DMS53 treated with DMSO at 0.1 percent for 48 hours (cell line): Measurements from ENCODE around the gene ODF4.
A peak's percentile ranks its signal among the peaks of the same experiment; 100 is the strongest.

Source experiments
- DNase-seq: peaks from one replicate; lab custom pipeline; 2025; ENCODE audit not compliant: unreplicated experiment; lab: John Stamatoyannopoulos, UW

Gene ODF4, protein sequence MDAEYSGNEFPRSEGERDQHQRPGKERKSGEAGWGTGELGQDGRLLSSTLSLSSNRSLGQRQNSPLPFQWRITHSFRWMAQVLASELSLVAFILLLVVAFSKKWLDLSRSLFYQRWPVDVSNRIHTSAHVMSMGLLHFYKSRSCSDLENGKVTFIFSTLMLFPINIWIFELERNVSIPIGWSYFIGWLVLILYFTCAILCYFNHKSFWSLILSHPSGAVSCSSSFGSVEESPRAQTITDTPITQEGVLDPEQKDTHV

DNA sequence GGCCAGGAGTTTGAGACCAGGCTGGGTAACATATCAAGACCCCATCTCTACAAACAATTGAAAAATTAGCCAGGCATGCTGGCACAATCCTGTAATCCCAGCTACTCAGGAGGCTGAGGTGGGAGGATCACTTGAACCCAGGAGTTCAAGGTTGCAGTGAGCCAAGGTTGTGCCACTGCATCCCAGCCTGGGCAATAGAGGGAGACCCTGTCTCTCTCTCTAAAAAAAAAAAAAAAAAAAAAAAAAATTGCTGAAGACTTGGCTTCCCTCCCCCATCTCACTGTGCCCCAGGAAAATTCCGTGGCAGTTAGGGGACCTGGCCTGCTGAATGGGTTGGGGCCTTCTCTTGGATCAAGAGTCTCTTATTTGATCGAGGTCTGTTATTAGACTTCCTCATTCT lies at the start of gene ODF4:
ODF4 (plus strand) TSS at position 301 of the 400 bp plus-strand sequence. CDS start 212 bp downstream, outside the sequence.
- DNase-seq: no peak

DNA sequence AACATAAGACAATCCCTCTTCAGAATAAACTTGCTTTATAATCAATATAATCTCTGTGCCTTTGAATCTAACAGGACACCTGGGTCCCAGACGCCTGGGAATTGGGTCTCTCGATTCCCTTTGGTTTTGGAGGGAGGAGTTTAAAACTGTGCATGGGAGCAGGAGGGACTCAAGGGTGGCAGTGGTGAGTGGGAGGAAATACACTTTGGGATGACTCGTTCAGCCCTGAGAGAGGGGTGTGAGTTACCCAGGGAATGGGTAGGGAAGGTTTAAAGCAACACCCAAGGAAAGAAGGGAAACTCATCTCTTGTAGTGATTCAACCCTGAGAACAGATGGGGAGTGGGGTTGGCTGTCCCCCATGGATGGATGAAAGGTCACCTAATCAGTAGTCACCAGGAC lies 49.6 kb upstream of the ODF4 start:
- no peak for DNase-seq

DNA sequence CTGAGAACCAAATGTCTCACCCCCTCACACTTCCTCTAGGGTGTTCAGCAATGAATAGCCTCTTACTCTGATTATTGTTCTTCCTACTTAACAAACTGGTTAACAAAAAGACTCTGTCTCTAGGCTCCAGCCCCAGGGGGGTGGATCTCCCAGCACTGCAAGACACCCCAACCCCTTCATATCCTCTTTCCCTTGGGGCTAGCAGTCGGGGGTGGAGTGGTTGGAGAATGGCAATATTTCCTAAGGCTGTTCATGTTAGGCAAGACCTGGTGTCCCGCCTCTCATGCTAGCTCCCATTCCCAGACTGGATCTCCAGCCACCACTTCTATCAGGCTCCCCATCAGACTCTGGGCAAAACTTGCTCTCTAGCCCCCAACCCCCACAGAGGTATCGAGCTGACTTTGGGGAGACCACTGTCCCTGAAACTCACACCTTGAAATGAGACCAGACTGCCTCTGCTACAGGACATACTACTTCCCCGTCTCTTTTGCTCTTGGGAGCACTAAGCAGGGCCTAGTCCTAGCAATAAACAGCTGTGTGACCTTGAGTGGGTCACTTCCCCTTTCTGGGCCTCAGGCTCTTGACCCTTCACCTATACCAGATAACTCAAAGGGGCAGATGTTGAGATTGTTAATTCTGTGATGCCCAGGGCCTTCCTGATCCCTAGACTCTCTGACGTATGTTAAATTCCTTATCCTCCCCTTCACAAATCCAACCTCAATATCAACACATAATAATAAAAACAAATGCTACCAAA lies 46.8 kb upstream of the ODF4 start:
- no peak for DNase-seq

DNA sequence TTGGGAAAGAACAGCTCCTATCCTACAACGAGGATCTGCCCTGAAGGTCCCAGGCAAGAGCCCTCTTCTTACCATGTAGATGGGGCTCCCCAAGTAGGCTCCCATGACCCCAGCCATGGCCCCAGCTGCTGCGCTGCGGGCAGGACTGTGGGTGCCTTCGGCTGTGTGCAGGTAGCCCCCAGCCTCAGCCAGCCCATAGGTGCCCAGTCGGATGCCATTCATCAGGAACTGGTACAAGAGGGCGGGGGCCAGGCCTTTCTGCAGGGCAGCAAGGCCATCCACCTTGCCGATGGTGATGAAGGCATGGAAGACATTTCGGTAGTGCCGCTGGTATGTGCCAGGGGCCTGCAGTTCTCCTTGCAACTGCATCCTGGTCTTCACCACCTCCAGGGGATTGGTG lies 45.3 kb upstream of the ODF4 start:
- no peak for DNase-seq

DNA sequence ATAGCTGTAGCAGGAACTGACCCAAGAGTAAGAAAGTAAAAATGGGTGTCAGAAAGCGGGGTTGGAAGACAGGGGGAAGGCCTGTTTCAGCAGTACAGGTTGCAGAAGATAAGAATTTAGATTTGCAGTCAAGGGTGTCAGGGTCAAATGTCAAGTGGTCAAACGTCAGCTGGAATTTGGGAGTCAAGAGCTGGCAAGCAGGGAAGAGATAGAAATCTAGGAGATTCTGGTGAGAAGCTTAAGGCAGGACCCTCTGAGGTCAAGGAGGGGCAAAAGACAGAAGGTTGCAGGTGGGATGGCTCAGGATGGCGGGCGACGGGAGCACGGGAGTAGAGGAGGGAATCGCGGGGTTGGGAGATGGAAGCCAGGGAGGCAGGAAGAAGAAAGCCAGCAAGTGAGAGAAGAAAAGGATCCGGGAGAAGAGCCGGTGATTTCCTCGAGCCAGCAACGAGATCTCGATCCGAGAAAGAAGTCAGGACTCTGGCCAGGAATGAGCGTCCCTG lies 44.8 kb upstream of the ODF4 start:
- no peak for DNase-seq

DNA sequence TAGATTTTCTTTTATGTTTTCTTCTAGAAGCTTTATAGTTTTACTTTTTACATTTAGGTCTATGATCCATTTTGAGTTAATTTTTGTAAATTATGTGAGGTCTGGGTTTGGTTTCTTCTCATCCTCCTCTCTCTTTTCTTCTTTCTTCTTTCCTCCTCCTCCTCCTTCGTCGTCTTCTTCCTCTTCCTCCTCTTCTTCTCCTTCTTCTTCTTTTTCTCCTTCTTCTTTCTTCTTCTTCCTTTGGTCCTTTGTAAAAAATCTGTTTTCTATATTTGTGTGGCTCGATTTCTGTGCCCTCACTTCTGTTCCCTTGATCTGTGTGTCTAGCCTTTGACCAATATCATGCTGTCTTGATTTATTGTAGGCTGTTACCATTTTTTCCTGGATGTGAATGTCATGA lies 39.4 kb upstream of the ODF4 start:
- DNase-seq: no peak

DNA sequence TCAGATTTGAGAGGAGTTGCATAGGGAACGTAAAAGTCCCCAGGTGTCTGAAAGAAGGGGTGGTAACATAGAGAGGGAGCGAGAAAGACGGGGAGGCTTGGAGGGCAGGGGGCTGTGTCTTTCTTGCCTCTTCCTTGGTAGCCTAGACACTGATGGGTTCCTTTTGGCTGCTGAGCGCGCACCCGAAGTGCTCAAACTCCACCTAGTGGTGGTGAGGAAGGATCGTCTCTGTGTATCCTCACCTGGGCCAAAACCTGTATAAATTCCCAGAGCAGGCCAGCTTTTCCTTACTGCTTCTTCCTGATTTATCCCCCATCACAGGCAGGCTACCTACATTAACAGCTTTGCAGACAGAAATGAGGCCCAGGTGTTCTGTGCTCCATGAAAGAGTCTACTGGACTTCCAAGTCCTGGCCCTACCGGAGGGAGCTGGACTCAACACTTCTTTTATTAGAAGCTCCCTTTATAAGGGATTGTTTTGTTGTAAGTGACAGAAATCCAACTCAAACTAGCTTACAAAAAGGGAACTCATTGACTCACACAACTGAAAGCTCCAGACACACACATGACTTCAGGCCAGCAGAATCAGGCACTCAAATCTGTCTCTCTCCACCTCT lies 38.9 kb upstream of the ODF4 start:
- DNase-seq: peak; percentile 94

DNA sequence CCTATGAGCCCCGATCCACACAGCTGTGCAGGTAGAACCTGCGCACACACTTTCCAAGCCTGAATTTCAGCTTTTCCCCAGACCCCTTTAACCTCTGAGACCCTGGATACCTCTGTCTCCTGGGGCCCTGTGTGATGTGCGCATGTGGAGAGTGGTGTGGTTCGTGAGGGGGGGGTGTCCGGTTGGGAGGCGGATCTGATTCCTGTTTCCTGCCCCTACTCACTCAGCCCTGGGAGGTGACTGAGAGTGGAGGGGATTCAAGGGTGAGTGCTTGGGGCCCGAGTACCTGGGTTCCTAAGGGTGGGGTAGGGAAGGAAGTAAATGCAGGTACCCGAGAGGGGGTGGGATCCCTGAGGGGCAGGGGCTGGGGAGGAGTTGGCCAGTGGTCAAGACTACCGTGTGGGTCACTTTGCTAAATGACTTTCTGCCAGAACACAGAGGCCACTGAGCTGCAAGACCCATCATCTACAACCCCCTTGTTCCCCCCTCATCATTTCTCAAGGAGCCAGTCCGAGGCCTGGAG lies 29.0 kb upstream of the ODF4 start:
- DNase-seq: no peak

DNA sequence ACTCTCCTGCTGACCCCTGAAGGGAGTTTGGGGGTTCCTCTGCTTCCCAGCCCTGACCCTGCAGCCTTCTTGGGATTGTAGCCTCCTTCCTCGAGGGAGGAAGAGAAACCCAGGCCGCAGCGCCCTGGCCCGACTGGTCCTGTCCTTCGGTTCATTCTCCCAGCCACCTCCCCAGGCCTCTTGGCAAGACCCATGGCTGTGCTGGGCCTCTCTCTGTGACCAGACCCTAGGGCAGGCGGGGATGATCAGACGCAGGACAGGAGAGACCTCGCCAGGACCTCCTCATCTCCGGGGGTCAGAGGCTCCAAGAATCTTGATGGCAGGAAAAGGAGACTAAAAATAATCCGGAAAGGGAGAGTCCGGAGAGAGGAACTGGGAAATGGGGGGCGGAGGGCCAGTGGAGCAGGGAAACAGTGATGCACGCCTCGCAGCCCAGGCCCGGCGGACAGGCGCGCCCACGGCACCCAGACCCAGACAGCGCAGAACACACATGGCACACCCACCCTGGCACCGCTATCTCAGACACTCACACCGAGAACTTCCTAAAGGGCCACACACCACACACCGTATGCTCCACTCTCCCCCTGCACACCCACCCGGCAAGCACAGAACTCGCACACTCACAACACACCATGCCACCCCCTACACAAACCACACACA lies 28.4 kb upstream of the ODF4 start:
- DNase-seq: no peak

DNA sequence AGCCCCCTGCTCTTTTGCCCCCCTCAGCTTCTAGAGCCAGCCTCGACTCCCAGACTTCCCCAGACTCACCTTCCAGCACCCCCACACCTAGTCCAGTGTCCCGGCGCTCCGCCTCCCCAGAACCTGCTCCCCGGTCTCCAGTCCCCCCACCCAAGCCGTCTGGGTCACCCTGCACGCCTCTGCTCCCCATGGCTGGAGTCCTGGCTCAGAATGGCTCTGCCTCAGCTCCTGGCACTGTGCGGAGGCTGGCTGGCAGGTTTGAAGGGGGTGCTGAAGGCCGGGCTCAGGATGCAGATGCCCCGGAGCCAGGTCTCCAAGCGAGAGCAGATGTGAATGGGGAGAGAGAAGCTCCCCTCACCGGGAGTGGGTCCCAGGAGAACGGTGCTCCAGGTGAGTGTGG lies 27.4 kb upstream of the ODF4 start:
- DNase-seq: no peak

DNA sequence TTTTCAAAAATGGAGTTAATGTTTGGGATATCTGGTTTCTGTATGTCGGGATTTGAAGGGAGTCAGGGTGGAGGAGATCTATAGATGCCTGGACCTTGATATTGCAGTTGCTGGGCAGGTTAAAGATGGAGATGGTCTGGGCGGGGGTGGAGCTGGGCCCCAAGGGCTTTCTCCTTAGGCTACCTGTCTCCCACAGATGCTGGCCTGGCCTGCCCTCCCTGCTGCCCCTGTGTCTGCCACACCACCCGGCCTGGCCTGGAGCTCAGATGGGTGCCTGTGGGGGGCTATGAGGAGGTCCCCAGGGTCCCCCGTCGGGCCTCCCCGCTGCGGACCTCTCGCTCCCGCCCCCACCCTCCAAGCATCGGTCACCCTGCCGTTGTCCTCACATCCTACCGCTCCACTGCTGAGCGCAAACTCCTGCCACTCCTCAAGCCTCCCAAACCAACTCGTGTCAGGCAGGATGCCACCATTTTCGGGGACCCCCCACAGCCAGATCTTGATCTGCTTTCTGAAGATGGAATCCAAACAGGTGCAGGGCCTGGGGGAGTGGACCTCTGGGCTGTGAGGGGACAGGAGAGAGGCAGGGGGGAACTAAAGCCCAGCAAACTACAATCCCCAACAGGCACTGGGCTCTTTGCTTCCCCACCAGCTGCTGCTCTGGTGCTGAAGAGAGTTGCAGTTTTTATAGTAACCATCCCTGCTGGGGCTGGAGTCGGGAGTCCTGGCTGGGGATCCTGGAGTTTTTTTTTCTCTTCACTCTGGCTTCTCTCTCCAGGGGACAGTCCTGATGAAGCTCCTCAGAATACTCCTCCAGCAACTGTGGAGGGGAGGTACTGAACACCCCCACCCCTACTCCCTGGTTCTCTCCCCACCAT lies 26.7 kb upstream of the ODF4 start:
- no peak for DNase-seq

DNA sequence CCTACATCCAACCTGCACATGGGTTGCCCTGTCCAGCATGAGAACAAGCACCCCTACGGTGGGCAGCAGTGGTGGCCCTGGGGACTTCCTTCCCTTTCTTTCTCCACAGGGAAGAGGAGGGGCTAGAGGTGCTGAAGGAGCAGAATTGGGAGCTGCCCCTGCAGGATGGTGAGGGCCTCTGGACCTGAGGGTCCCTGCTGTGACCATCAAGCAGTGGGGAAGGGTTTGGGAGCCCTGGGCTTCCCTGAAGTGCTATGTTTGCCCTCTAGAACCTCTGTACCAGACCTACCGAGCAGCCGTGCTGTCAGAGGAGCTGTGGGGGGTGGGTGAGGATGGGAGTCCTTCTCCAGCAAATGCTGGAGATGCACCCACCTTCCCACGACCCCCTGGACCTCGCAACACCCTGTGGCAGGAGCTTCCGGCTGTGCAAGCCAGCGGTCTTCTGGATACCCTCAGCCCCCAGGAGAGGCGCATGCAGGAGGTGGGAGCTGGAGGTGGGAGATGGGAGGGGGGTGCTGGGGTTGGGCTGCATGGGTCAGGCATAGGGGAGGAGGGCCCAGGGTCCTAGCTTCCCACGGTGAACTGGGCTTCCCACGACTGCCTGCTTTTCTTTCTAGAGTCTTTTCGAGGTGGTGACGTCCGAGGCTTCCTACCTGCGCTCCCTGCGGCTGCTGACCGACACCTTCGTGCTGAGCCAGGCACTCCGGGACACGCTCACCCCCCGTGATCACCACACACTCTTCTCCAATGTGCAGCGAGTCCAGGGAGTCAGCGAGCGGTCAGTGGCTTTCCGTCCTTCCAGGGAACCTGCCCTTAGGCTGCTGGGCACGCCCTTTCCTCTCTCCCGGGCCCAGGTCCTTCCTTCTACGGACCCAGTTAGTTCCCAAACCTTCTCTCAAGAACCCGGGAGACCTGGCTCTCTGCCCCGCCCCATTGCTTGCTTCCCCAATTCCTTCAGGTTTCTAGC lies 24.6 kb upstream of the ODF4 start:
- no peak for DNase-seq

DNA sequence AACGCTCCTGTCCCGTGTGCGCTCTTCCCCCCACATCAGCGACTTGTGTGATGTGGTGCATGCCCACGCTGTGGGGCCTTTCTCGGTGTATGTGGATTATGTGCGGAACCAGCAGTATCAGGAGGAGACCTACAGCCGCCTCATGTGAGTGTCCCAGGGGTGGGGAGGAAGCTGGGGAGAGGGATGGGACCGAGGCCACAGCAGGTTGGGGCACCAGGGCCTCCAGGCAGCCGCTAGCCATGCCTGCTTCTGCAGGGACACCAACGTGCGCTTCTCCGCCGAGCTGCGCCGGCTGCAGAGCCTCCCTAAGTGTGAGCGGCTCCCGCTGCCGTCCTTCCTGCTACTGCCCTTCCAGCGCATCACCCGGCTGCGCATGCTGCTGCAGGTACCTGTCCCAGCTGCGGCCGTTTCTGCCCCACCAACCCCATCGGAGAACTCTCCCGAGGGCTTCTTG lies 23.8 kb upstream of the ODF4 start:
- DNase-seq: no peak

DNA sequence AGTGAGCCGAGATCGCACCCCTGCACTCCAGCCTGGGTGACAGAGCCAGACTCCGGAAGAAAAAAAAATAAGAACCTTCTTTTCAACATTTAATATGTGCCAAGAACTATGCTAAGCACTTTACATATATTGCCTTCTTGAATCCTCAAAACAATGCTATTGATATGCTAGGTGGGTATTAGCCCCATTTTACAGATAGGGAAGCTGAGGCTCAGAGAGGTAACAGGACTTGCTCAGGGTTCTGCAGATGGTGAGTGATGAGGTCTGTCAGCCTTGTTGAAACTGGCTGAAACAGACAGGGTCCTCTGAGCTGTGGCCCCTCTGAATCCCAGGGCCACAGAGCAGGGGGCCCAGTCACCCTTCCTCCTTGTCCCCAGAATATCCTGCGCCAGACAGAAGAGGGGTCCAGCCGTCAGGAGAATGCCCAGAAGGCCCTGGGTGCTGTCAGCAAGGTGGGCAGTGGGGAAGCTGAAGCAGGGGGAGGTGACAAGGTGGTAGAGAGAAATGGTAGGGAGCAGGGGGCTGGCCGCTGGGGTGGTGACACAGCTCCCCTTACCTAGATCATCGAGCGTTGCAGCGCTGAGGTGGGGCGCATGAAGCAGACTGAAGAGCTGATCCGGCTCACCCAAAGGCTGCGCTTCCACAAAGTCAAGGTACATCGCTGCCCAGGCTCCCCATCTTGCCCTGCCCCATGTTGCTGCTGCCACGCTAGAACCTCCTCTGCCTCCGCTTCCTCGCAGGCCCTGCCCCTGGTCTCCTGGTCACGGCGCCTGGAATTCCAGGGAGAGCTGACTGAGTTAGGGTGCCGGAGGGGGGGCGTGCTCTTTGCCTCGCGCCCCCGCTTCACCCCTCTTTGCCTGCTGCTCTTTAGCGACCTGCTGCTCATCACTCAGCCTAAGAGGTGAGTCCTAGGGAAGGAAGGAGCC lies 21.4 kb upstream of the ODF4 start:
- no peak for DNase-seq

DNA sequence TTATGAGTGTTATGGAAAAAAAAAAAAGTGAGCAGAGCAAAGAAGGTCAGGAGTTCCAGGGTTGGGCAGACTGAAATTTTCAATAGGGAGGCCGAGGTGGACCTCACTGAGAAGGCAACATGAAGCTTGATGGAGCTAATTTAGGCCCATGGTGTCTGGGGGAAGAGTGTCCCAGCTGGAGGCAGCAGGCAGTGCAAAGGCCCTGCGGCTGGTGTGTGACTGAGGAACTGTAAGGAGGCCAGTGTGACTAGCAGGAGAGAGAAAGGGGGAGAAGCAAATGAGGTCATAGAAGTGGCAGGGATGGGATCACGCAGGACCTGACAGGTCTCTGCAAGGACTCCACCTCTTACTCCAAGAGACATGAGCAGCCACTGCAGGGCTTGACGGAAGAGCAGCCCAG lies 19.4 kb upstream of the ODF4 start:
- no peak for DNase-seq

DNA sequence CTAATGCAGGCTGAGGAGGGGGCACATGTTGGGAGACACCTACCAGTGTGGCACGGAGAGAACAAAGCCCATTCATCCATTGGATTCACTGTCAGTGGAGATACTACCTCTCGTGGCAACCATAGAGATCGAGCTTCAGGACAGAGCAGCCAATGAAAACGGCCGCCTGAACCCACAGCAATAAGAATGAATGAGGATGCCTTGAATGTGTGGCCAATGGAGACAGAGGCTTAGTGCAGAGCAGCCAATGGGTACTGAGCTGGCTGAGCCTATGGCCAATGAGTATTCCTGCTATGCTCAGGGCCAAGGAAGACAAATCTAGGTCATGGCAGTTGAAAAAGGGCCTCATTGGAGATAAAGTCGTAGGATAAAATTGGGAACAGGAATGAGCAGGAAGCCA lies 18.6 kb upstream of the ODF4 start:
- no peak for DNase-seq

DNA sequence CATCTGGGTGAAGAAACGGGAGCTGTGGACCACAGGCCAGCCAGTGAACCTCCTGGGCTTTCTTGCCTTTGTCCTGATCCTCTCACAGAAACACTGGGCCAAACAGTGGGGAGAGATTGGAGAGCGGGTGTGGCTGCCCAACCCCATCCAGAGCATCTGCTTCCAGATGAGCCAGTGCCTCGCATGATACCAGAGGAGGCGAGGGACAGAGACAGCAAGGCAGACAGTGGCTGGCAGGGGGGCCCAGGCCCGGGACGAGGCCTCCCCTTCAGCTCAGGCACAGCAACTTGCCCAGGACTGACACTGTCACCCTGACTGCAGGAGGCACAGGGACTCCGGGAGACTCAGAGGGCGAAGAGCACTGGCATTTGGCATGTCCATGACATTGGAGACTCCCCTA lies 17.6 kb upstream of the ODF4 start:
- no peak for DNase-seq

DNA sequence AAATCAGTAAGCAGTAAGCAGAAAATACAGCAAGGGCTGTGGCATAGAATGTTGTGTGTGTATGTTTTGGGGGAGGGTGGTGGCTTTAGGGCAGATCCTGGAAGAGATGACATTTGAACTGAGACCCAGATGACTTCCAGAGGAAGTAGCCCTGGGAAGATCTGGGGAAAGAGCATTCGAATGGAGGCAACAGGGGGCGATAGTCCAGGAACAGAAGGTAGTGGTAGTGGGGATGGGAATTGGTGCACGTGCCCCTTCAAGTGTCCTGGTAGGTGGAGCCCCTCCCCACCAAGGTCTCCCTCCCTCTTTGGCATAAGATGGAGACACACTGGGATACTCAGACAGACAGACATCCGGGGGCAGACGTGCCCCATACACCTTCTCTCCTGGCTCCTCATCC lies 15.5 kb upstream of the ODF4 start:
- no peak for DNase-seq
